Ovary (tissue), 9 donors: ENCODE measurements around the gene MLXIPL. TPM values are rescaled to one million over a fixed set of nuclear protein-coding genes. Genes with fewer than 3 reads are reported as not detected.
A peak's percentile ranks its signal among the peaks of the same experiment; 100 is the strongest.
"Not testable (repeated sequence)": the region's sequence is repeated elsewhere in the genome, so short reads cannot be mapped to it uniquely, and the experiment has no call there.

Experiments
- DNase-seq, 5 donors: peaks; one replicate each; pipeline ENCODE4 v3.0.0-alpha.2; 2019 to 2020
- H3K27ac ChIP-seq, 2 donors: fragments of 200-600 bp; one replicate each; pipeline versions ENCODE4 v1.5.1 to v1.8.0; 2019 to 2022
- H3K27me3 ChIP-seq: fragments of 200-600 bp; one replicate; pipeline ENCODE4 v1.8.0; 2022
- H3K36me3 ChIP-seq: fragments of 200-600 bp; sonication (generic); one replicate; pipeline ENCODE4 v1.5.1; 2019
- H3K4me1 ChIP-seq: one replicate; pipeline ENCODE4 v1.8.1; 2013; ENCODE audit warnings: mild to moderate bottlenecking, moderate library complexity; ENCODE audit not compliant: insufficient read depth
- H3K4me3 ChIP-seq: fragments of 200-600 bp; sonication (generic); one replicate; pipeline ENCODE4 v1.5.1; 2017
- H3K9me3 ChIP-seq, 2 donors: fragments of 200-600 bp in 1 of 2; sonication (generic) in 1 of 2; one replicate each; pipeline versions ENCODE4 v1.5.1 to v1.8.1; 2013 to 2019; ENCODE audit warnings: mild to moderate bottlenecking in 1 of 2, moderate library complexity in 1 of 2
- CTCF ChIP-seq, 3 donors: fragments of 450-650 bp in 2 of 3; fragments of 200-600 bp in 1 of 3; IDR thresholded peaks; one replicate each; pipeline versions ENCODE4 v1.5.1 to v1.8.0; 2016 to 2022; ENCODE audit warnings: antibody characterized with exemption in 3 of 3, mild to moderate bottlenecking in 1 of 3
- EP300 ChIP-seq: sonication (generic); formaldehyde crosslinking; IDR thresholded peaks from one replicate; pipeline ENCODE4 v1.6.1; 2017; ENCODE audit warnings: antibody characterized with exemption
- POLR2A ChIP-seq: fragments of 450-650 bp; IDR thresholded peaks from one replicate; pipeline ENCODE4 v1.6.1; 2017; ENCODE audit warnings: antibody characterized with exemption, mild to moderate bottlenecking, moderate library complexity
- WGBS, 3 donors: extraction: QIAGEN DNeasy Blood & Tissue Kit in 1 of 3; methylation state at CpG; one replicate each; pipeline versions ENCODE4 v1.1.5 to v1.1.7; 2013 to 2017; 5-methylcytosine and 5-hydroxymethylcytosine counted together
- intact Hi-C, 4 donors: fragments of 100-400 bp; cut with DNase I; formaldehyde crosslinking; loops; one replicate each; pipeline versions ENCODE4 v1.11.0 to v1.15.1; 2022 to 2023
- polyA plus RNA-seq, 2 donors: library from polyadenylated mRNA; stranded (reverse); fragments of 200-250 nt in 1 of 2; fragments of 350-450 nt in 1 of 2; fragmentation: Illumina TruSeq in 1 of 2; extraction: RNeasy Lipid Tissue Mini Kit (QIAGEN cat#74804) in 1 of 2; gene quantifications; one replicate each; pipeline ENCODE4 v1.2.3, GENCODE V29; 2013 to 2014
- total RNA-seq, 7 donors: library from RNA; depleted of rRNA in 2 of 7; stranded (reverse); fragments of >200 nt in 2 of 7; fragmentation: NEBNext Ultra II Directional in 3 of 7; extraction: Animal tissue kit (Norgen Biotek cat#: 25700) in 3 of 7; gene quantifications; one replicate each; pipeline versions ENCODE4 v1.1.0 to v1.2.4, GENCODE V29; 2016 to 2023
- donor health status: DM: no; HTN: no; CAD: no; lungs with moderate emphysema.
- donor health status: DM: no; HTN: no; CAD: no.
- donor health status: Bipolar disorder and iron deficiency.
- donor health status: DM: yes; HTN: yes; CAD: no.
- donor health status: DM: no; HTN: no; CAD: no.
- donor health status: DM: yes; HTN: yes; CAD: no.

MLXIPL gene
- total and polyA plus RNA-seq, 9 donors, result 0.27 to 49.6 (median 4.5) TPM

- Histone ChIP-seq H3K27me3 (no peaks in the 10 kb centered on the region), H3K36me3 (no peaks in the 10 kb centered on the region), H3K4me1 (no peaks in the 10 kb centered on the region), H3K4me3 (no peak overlapping the region), H3K9me3 (no peaks in the 10 kb centered on the region), H3K27ac (no peak overlapping the region)
- 69 to 81% (median 74%) methylated on average over 13 to 14 of the region's 14 CpGs for WGBS, 3 donors
- TF ChIP-seq POLR2A, result no peak
- no peak for TF ChIP-seq EP300
- no peak for TF ChIP-seq CTCF (IDR thresholded peaks at IDR 0.05)
- intact Hi-C loops, result no loop called here
- no peak for DNase-seq
Measured at GRCh38 chr7:73593207-73594045, 30.9 kb downstream of the MLXIPL start.

GRCh38 chr7:73586911-73587310 lies 37.4 kb downstream of the MLXIPL start:
- Histone ChIP-seq H3K27me3 (no peaks in the 10 kb centered on the region), H3K4me3 (no peak overlapping the region), H3K9me3 (no peaks in the 10 kb centered on the region), H3K4me1 (peaks cover 4% of the 10 kb centered on the region), H3K36me3 (no peaks in the 10 kb centered on the region), H3K27ac (peak overlapping the region in 1 of 2 donors; percentile 65)
- intact Hi-C loops, result no loop called here
- WGBS, 3 donors, result 95 to 96% (median 95%) methylated on average over 12 of the region's 12 CpGs
- TF ChIP-seq POLR2A, result no peak
- no peak for TF ChIP-seq EP300
- no peak for TF ChIP-seq CTCF (IDR thresholded peaks at IDR 0.05)
- no peak for DNase-seq

- H3K4me3 ChIP-seq, result no peak overlapping the region
- 75 to 82% (median 77%) methylated on average over 2 of the region's 2 CpGs for WGBS, 3 donors
- no peaks in the 10 kb centered on the region for H3K27me3 ChIP-seq
- DNase-seq, result no peak
- H3K4me1 ChIP-seq, result peaks cover 4% of the 10 kb centered on the region
- intact Hi-C loops, result no loop called here
- TF ChIP-seq EP300 (no peak), POLR2A (no peak), CTCF (IDR thresholded peaks at IDR 0.05) (no peak)
- H3K9me3 ChIP-seq, result no peaks in the 10 kb centered on the region
- no peak overlapping the region for H3K27ac ChIP-seq
- no peaks in the 10 kb centered on the region for H3K36me3 ChIP-seq
Measured at GRCh38 chr7:73585196-73585595, 39.1 kb downstream of the MLXIPL start.

- no peak overlapping the region for H3K27ac ChIP-seq
- no peak for DNase-seq
- H3K4me1 ChIP-seq, result peaks cover 3% of the 10 kb centered on the region
- WGBS, 3 donors, result 92 to 95% (median 92%) methylated on average over 6 of the region's 6 CpGs
- H3K4me3 ChIP-seq, result no peak overlapping the region
- H3K9me3 ChIP-seq, result no peaks in the 10 kb centered on the region
- H3K36me3 ChIP-seq, result no peaks in the 10 kb centered on the region
- no peaks in the 10 kb centered on the region for H3K27me3 ChIP-seq
- no peak for TF ChIP-seq CTCF (IDR thresholded peaks at IDR 0.05)
- intact Hi-C loops, result no loop called here
Measured at GRCh38 chr7:73582664-73583202, 41.6 kb downstream of the MLXIPL start.

- H3K36me3 ChIP-seq, DNase-seq, H3K27ac ChIP-seq, H3K4me3 ChIP-seq, intact Hi-C loops, H3K27me3 ChIP-seq, H3K9me3 ChIP-seq: not testable (repeated sequence)
- peaks cover 10% of the 10 kb centered on the region for H3K4me1 ChIP-seq
- WGBS, 3 donors, result 82 to 90% (median 87%) methylated on average over 9 of the region's 9 CpGs
Measured at GRCh38 chr7:73581006-73581405, 43.3 kb downstream of the MLXIPL start.
